SU-DHL-6 (cell line): ENCODE data around the gene MXD4.

Source experiments
- CTCF ChIP-seq: fragments of 200-600 bp; sonication (generic); IDR thresholded peaks from one replicate; pipeline ENCODE4 v1.5.1; 2017; ENCODE audit warnings: antibody characterized with exemption, mild to moderate bottlenecking, low read length, moderate library complexity; ENCODE audit not compliant: insufficient read depth, poor library complexity, severe bottlenecking
- EZH2phosphoT487 ChIP-seq: fragments of 200-600 bp; sonication (generic), shearing (Covaris generic); conservative IDR thresholded peaks from 2 replicates; pipeline ENCODE4 v1.6.1; 2018; ENCODE audit warnings: mild to moderate bottlenecking, antibody characterized with exemption, low read length, moderate library complexity, mixed read lengths

GRCh38 chr4:2296631-2297601 lies 35.0 kb upstream of the MXD4 start:
- TF ChIP-seq CTCF (no peak), EZH2phosphoT487 (no peak)
